ENCODE data around the gene BMPR1A. TPM values are rescaled to one million over a fixed set of nuclear protein-coding genes. Genes with fewer than 3 reads are reported as not detected.
A peak's percentile ranks its signal among the peaks of the same experiment; 100 is the strongest.

BMPR1A gene
- total and polyA plus RNA-seq, 10 of the 15 experiments (the other 5 are each of a cell fraction or from before 2014, with no cell fraction given) = 2.3 to 22.7 (median 13.1) TPM

GRCh38 chr10:86969421-86970041, 213.1 kb downstream of the BMPR1A start:
- H3K27me3 ChIP-seq (replicated peaks in 1 of 2; ENCODE audit: control insufficient read depth in 2 of 2, insufficient read depth in 2 of 2, low read length in 1 of 2) = peaks cover 0 to 2% of the 10 kb centered on the region in 2 experiments; a peak in 1 of 4 replicates
- no peak overlapping the region for H3K4me3 ChIP-seq
- in situ Hi-C loops (cut with MboI) (no loop called here), intact Hi-C loops (cut with micrococcal nuclease; ENCODE audit: unreplicated experiment) (loop anchor here (5.0 kb wide), 1 partner anchor 123 kb away; the partner anchor contains the start of gene GLUD1)
- H3K79me2 ChIP-seq (ENCODE audit: control insufficient read depth, insufficient read depth, low read length) = no peaks in the 10 kb centered on the region
- WGBS (ENCODE audit: insufficient coverage, insufficient replicate concordance, low lambda C conversion rate, missing lambda C conversion rate) = 88% methylated on average over 8 of the region's 8 CpGs
- CTCF ChIA-PET = interaction anchor here (0.6 to 1.6 kb wide), 4 partner anchors 9 to 276 kb away, joined by 3 to 6 read pairs (median 4); no protein-coding TSS in a partner anchor
- no peak for DNase-seq (ENCODE audit: low read depth, low spot score)
- no peak overlapping the region for H2AFZ ChIP-seq (ENCODE audit: control insufficient read depth, low read depth, low read length)
- SMC1A ChIA-PET (ENCODE audit: uncharacterized antibody, unreplicated experiment) = no interaction called here
- H3K9ac ChIP-seq (ENCODE audit: control insufficient read depth, insufficient read depth, low read length) = no peak overlapping the region
- peaks cover 49% of the 10 kb centered on the region for H3K4me1 ChIP-seq (ENCODE audit: control insufficient read depth, insufficient read depth, low read length)
- H4K20me1 ChIP-seq (ENCODE audit: control insufficient read depth, insufficient read depth) = no peaks in the 10 kb centered on the region
- H3K27ac ChIP-seq (ENCODE audit: control insufficient read depth, insufficient read depth) = no peak overlapping the region
- H3K36me3 ChIP-seq (ENCODE audit: control insufficient read depth in 2 of 2, insufficient read depth in 2 of 2, low read length in 1 of 2) = no peaks in the 10 kb centered on the region
- FAIRE-seq = no peak
- POLR2A ChIA-PET = interaction anchor here (1.8 to 1.9 kb wide), 2 partner anchors 123 to 126 kb away, joined by 7 to 9 read pairs; partner anchors contain the start of genes GLUD1 and SHLD2
- RAD21 ChIA-PET (ENCODE audit: unreplicated experiment) = interaction anchor here (1.9 kb wide), 1 partner anchor 123 kb away, joined by 5 read pairs; no protein-coding TSS in a partner anchor
- no peaks in the 10 kb centered on the region for H3K9me3 ChIP-seq (replicated peaks; ENCODE audit: control insufficient read depth, insufficient read depth, low read length)
- no peak for ATAC-seq
- H3K4me2 ChIP-seq (ENCODE audit: control insufficient read depth, insufficient read depth) = peak overlapping the region; percentile 53
- BruUV-seq (replicated peaks) = no TSS peak
- TF ChIP-seq BCL3 (IDR thresholded peaks at IDR 0.05; ENCODE audit: borderline replicate concordance, insufficient read depth, low read depth, low read length, poor library complexity, severe bottlenecking) = no peak
- no peak for TF ChIP-seq TCF12 (IDR thresholded peaks at IDR 0.05; ENCODE audit: low read depth, low read length)
- TF ChIP-seq NR2C2 (IDR thresholded peaks at IDR 0.05; ENCODE audit: borderline replicate concordance, control insufficient read depth, insufficient read length, low read depth) = no peak
- no peak for TF ChIP-seq SPI1 (IDR thresholded peaks at IDR 0.05; ENCODE audit: borderline replicate concordance, insufficient read depth, low read depth, low read length)
- TF ChIP-seq MTA2 (IDR thresholded peaks at IDR 0.05; ENCODE audit: low read depth) = no peak
- no peak for TF ChIP-seq POLR2AphosphoS5 (IDR thresholded peaks at IDR 0.05; ENCODE audit: low read length)
- TF ChIP-seq ZBTB11 (CRISPR knock-in tag; IDR thresholded peaks at IDR 0.05) = no peak
- TF ChIP-seq CBX5 (IDR thresholded peaks at IDR 0.05; ENCODE audit: low read depth) = no peak
- TF ChIP-seq ZBTB33 (IDR thresholded peaks at IDR 0.05) = no peak
- TF ChIP-seq CREM (IDR thresholded peaks at IDR 0.05; ENCODE audit: low read depth) = no peak
- TF ChIP-seq ATF2 (IDR thresholded peaks at IDR 0.05; ENCODE audit: low read length) = no peak
- no peak for TF ChIP-seq SIX5 (IDR thresholded peaks at IDR 0.05; ENCODE audit: low read depth, low read length, severe bottlenecking)
- TF ChIP-seq SREBF1 (IDR thresholded peaks at IDR 0.05; ENCODE audit: low read length) = no peak
- TF ChIP-seq ZNF384 (IDR thresholded peaks at IDR 0.05; ENCODE audit: borderline replicate concordance, low read depth, low read length) = no peak
- TF ChIP-seq YY1 (IDR thresholded peaks at IDR 0.05; ENCODE audit: low read depth, low read length) = no peak

All from GM12878 (cell line).